A673 (cell line): ENCODE measurements around the gene P3H3. TPM values are rescaled to one million over a fixed set of nuclear protein-coding genes. Genes with fewer than 3 reads are reported as not detected.

Experiments used
- BruUV-seq: library from RNA; stranded (reverse); fragments of 400-500 nt; replicated peaks from 2 replicates; lab custom pipeline; 2021; lab: Mats Ljungman, UMichigan
- CTCF ChIA-PET: fragments of 300-600 bp; sonication (Branson Sonifier 250); formaldehyde crosslinking; loops from one replicate; lab custom pipeline; 2022; ENCODE audit warnings: antibody characterized with exemption; lab: Charles Lee
- POLR2A ChIA-PET: fragments of 300-600 bp; sonication (Branson Sonifier 250); formaldehyde crosslinking; loops from one replicate; lab custom pipeline; 2022; ENCODE audit warnings: antibody characterized with exemption; ENCODE audit not compliant: low non-redundant PET; lab: Charles Lee
- DNase-seq: peaks from one replicate; pipeline ENCODE4 v3.0.0-alpha.2; 2015; ENCODE audit warnings: low spot score
- H3K27ac ChIP-seq: fragments of 200-600 bp; sonication (generic); 2 replicates; pipeline ENCODE4 v1.5.1; 2016; ENCODE audit warnings: mixed run types, low read depth, mild to moderate bottlenecking, mixed read lengths, antibody characterized with exemption, low read length; ENCODE audit not compliant: poor library complexity, severe bottlenecking
- H3K27me3 ChIP-seq: fragments of 200-600 bp; sonication (generic); replicated peaks from 2 replicates; pipeline ENCODE4 v1.6.1; 2017; ENCODE audit warnings: mixed run types, low read depth, mild to moderate bottlenecking, mixed read lengths, antibody characterized with exemption, low read length; ENCODE audit not compliant: insufficient read depth, poor library complexity
- H3K36me3 ChIP-seq: fragments of 200-600 bp; sonication (generic); 2 replicates; pipeline ENCODE4 v1.6.1; 2016; ENCODE audit warnings: mixed run types, mild to moderate bottlenecking, mixed read lengths, antibody characterized with exemption, low read length; ENCODE audit not compliant: insufficient read depth, poor library complexity, severe bottlenecking
- H3K4me1 ChIP-seq: fragments of 200-600 bp; sonication (generic); 2 replicates; pipeline ENCODE4 v1.6.1; 2017; ENCODE audit warnings: mixed run types, mild to moderate bottlenecking, mixed read lengths, antibody characterized with exemption, low read length; ENCODE audit not compliant: insufficient read depth, poor library complexity, severe bottlenecking
- H3K4me3 ChIP-seq: fragments of 200-600 bp; sonication (generic); 2 replicates; pipeline ENCODE4 v1.5.1; 2016; ENCODE audit warnings: low read depth, mixed run types, mild to moderate bottlenecking, mixed read lengths, low read length; ENCODE audit not compliant: poor library complexity, severe bottlenecking
- H3K9me3 ChIP-seq: fragments of 200-600 bp; sonication (generic); 2 replicates; pipeline ENCODE4 v1.6.1; 2016; ENCODE audit warnings: mixed run types, low read depth, mild to moderate bottlenecking, mixed read lengths, antibody characterized with exemption, low read length; ENCODE audit not compliant: poor library complexity, severe bottlenecking
- EZH2 ChIP-seq: fragments of 200-600 bp; sonication (generic); IDR thresholded peaks from 2 replicates; pipeline ENCODE4 v1.6.1; 2017; ENCODE audit warnings: borderline replicate concordance, low read depth, mild to moderate bottlenecking, mixed read lengths, antibody characterized with exemption, low read length; ENCODE audit not compliant: poor library complexity, severe bottlenecking
- intact Hi-C: fragments of 100-400 bp; cut with micrococcal nuclease; formaldehyde crosslinking; loops from one replicate; pipeline ENCODE4 v1.10.0; 2022; ENCODE audit not compliant: unreplicated experiment
- total RNA-seq: library from RNA; stranded (reverse); gene quantifications from 2 replicates; pipeline ENCODE4 v1.2.3, GENCODE V29; 2021
- TF ChIP-seq, protein P1 (sequence below): fragments of 300-800, 200-600 bp; sonication (generic); conservative IDR thresholded peaks from 2 replicates; pipeline ENCODE4 v1.5.1; 2017; ENCODE audit warnings: low read depth, mild to moderate bottlenecking, antibody characterized with exemption, low read length, moderate library complexity, mixed read lengths

The P3H3 gene
- total RNA-seq, 1 experiment from 2014 or later: 45.3 TPM

DNA sequence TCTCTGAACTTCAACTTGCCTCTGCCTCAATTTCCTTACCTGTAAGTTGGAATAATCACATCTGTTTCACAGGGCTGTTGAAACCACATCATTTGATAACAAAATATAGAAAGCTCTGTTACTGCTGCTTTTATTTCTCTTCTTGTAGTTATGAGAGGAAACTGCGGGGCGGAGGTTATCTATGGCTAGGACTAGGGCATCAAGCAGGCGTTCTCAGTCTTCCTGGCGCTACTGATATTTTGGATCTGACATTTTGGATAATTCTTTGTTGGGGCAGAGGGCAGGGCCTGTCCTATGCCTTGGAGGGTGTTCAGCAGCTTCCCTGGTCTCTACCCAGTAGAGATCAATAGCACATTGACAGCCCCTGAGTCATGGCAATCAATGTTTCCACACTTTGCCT lies 3.9 kb downstream of the P3H3 start:
- CTCF ChIA-PET: no interaction called here
- DNase-seq: no peak
- POLR2A ChIA-PET: interaction anchor here (0.6 kb wide), 1 partner anchor 35 kb away, joined by 3 read pairs; no protein-coding TSS in a partner anchor
- H3K4me1 ChIP-seq: peaks cover 5% of the 10 kb centered on the region
- BruUV-seq: no TSS peak
- intact Hi-C loops: no loop called here
- TF ChIP-seq EZH2: no peak
- TF ChIP-seq, protein P1, sequence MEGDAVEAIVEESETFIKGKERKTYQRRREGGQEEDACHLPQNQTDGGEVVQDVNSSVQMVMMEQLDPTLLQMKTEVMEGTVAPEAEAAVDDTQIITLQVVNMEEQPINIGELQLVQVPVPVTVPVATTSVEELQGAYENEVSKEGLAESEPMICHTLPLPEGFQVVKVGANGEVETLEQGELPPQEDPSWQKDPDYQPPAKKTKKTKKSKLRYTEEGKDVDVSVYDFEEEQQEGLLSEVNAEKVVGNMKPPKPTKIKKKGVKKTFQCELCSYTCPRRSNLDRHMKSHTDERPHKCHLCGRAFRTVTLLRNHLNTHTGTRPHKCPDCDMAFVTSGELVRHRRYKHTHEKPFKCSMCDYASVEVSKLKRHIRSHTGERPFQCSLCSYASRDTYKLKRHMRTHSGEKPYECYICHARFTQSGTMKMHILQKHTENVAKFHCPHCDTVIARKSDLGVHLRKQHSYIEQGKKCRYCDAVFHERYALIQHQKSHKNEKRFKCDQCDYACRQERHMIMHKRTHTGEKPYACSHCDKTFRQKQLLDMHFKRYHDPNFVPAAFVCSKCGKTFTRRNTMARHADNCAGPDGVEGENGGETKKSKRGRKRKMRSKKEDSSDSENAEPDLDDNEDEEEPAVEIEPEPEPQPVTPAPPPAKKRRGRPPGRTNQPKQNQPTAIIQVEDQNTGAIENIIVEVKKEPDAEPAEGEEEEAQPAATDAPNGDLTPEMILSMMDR: no peak
- no peaks in the 10 kb centered on the region for H3K9me3 ChIP-seq
- H3K36me3 ChIP-seq: peaks cover 45% of the 10 kb centered on the region
- H3K4me3 ChIP-seq: no peak overlapping the region
- H3K27me3 ChIP-seq: no peaks in the 10 kb centered on the region
- H3K27ac ChIP-seq: no peak overlapping the region

GRCh38 chr12:6833189-6833890 lies 5.1 kb downstream of the P3H3 start:
- Histone ChIP-seq H3K4me1 (no peaks in the 10 kb centered on the region), H3K36me3 (peaks cover 57% of the 10 kb centered on the region), H3K4me3 (no peak overlapping the region), H3K9me3 (no peaks in the 10 kb centered on the region), H3K27me3 (no peaks in the 10 kb centered on the region), H3K27ac (no peak overlapping the region)
- intact Hi-C loops: no loop called here
- CTCF ChIA-PET: no interaction called here
- TF ChIP-seq, protein P1: no peak
- TF ChIP-seq EZH2: no peak
- no TSS peak for BruUV-seq
- no peak for DNase-seq
- POLR2A ChIA-PET: interaction anchor here (0.6 kb wide), 1 partner anchor 73 kb away, joined by 3 read pairs; no protein-coding TSS in a partner anchor

GRCh38 chr12:6834254-6834653 lies 6.0 kb downstream of the P3H3 start:
- Histone ChIP-seq H3K4me1 (no peaks in the 10 kb centered on the region), H3K9me3 (no peaks in the 10 kb centered on the region), H3K27me3 (no peaks in the 10 kb centered on the region), H3K36me3 (peaks cover 63% of the 10 kb centered on the region), H3K27ac (no peak overlapping the region), H3K4me3 (no peak overlapping the region)
- ChIA-PET POLR2A (interaction anchor here (1.0 kb wide), 1 partner anchor 9 kb away, joined by 3 read pairs; no protein-coding TSS in a partner anchor), CTCF (interaction anchor here (0.5 to 1.4 kb wide), 3 partner anchors 21 to 276 kb away, joined by 3 to 8 read pairs (median 5); partner anchors contain the start of gene SPSB2)
- no TSS peak for BruUV-seq
- DNase-seq: no peak
- TF ChIP-seq, protein P1: no peak
- no peak for TF ChIP-seq EZH2
- intact Hi-C loops: no loop called here
